Right cardiac atrium (tissue), 5 donors: ENCODE results near the gene MTIF3. TPM values are rescaled to one million over a fixed set of nuclear protein-coding genes. Genes with fewer than 3 reads are reported as not detected.
A peak's percentile ranks its signal among the peaks of the same experiment; 100 is the strongest.
"Not testable (repeated sequence)": the region's sequence is repeated elsewhere in the genome, so short reads cannot be mapped to it uniquely, and the experiment has no call there.

Source experiments
- ATAC-seq, 2 donors: fragments of 200-7000 bp; cut with Tn5 transposase; one replicate each; pipeline versions ENCODE4 v1.8.0 to v1.9.1; 2020; ENCODE audit warnings: moderate library complexity in 2 of 2, mild to moderate bottlenecking in 1 of 2
- DNase-seq, 3 donors: peaks; one replicate each; pipeline ENCODE4 v3.0.0-alpha.2; 2020
- H3K27ac ChIP-seq: one replicate; pipeline ENCODE4 v1.5.1; 2013; ENCODE audit warnings: mild to moderate bottlenecking, low read length, control low read depth, moderate library complexity
- H3K27me3 ChIP-seq: one replicate; pipeline ENCODE4 v1.6.1; 2013; ENCODE audit not compliant: control insufficient read depth, insufficient read depth
- H3K4me1 ChIP-seq: one replicate; pipeline ENCODE4 v1.6.1; 2013; ENCODE audit warnings: low read length; ENCODE audit not compliant: control insufficient read depth, insufficient read depth
- H3K4me3 ChIP-seq: one replicate; pipeline ENCODE4 v1.5.1; 2013; ENCODE audit warnings: low read length, control low read depth
- H3K9me3 ChIP-seq: one replicate; pipeline ENCODE4 v1.6.1; 2013; ENCODE audit warnings: low read length; ENCODE audit not compliant: control insufficient read depth
- WGBS: extraction: QIAGEN DNeasy Blood & Tissue Kit; methylation state at CpG from one replicate; pipeline ENCODE4 v1.1.7; 2013; 5-methylcytosine and 5-hydroxymethylcytosine counted together
- intact Hi-C, 4 donors: fragments of 100-400 bp; cut with DNase I; formaldehyde crosslinking; loops; one replicate each; pipeline versions ENCODE4 v1.11.0 to v1.14.0; 2022 to 2023
- polyA plus RNA-seq: library from polyadenylated mRNA; stranded (reverse); fragments of 200-250 nt; gene quantifications from one replicate; pipeline ENCODE4 v1.2.3, GENCODE V29; 2013
- total RNA-seq, 4 donors: library from RNA; stranded (reverse); fragmentation: NEBNext Ultra II Directional; extraction: Animal tissue kit (Norgen Biotek cat#: 25700); gene quantifications; one replicate each; pipeline ENCODE4 v1.2.1, GENCODE V29; 2021
- donor health status: healthy with polysubstance abuse.
- donor health status: DM: no; HTN: yes; CAD: no.
- donor health status: DM: no; HTN: no; CAD: no.
- donor health status: DM: no; HTN: yes; CAD: no; lungs with severe emphysema.
- donor health status: DM: yes; HTN: yes; CAD: no.

MTIF3 gene
- total and polyA plus RNA-seq, 5 donors: 102 to 283 (median 138) TPM

DNA sequence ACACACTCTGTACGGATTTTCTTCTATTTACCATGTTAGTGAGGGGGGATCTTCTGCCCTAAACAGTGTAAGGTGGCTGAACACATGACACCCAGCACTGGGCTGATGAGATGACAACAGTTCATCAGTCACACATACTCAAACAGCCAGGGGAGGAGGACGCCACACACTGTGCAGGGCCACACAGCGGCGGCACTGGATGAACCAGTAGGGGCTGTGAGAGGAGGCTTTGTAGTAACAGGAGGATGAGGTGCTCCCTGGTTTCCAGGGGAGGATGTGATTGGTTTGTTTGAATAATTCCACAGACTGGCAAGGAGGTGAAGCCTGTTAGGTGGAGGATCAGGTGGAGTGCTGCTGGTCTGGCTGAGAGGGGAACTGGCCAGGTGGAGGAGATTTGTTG, 42.3 kb downstream of the MTIF3 start:
- H3K4me3 ChIP-seq: no peak overlapping the region
- no peak for DNase-seq
- H3K9me3 ChIP-seq: no peaks in the 10 kb centered on the region
- intact Hi-C loops: no loop called here
- WGBS: 50% methylated on average over 4 of the region's 4 CpGs
- no peaks in the 10 kb centered on the region for H3K27me3 ChIP-seq
- ATAC-seq: peak; percentile 67
- H3K27ac ChIP-seq: no peak overlapping the region
- no peaks in the 10 kb centered on the region for H3K4me1 ChIP-seq

DNA sequence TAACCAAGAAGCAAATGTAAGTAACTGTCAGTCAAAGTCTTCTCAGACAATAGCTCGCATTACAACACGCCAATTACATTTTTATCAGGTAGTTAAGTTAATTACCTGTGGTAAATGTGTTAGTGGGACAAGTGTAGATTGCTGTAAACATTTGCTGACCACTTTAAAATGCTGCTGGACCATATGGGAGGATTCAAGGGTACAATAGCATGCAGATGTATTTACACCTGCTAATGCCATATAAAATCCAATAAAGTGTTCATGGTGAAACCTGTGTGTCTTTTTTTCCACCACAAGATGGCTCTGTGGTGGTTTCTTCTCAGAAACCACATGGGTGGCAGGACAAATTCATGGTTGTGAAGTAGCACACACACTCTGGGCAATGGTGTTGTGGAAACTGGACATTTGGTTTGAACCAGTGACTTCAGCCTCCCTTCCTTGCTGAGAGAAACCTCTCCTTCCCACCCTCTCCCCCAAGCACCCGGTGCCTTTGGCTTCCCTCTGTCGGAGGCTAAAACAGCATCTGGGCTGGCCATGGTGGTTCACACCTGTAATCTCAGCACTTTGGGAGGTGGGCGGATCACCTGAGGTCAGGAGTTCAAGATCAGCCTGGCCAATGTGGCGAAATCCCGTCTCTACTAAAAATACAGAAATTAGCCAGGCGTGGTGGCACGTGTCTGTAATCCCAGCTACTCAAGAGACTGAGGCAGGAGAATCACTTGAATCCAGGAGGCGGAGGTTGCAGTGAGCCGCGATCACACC, 44.0 kb downstream of the MTIF3 start:
- intact Hi-C loops: no loop called here
- H3K9me3 ChIP-seq: no peaks in the 10 kb centered on the region
- WGBS: 84% methylated on average over 12 of the region's 12 CpGs
- no peaks in the 10 kb centered on the region for H3K27me3 ChIP-seq
- no peak overlapping the region for H3K4me3 ChIP-seq
- ATAC-seq (peak in 1 of 2 donors; percentile 38), DNase-seq (no peak)
- H3K4me1 ChIP-seq: no peaks in the 10 kb centered on the region
- no peak overlapping the region for H3K27ac ChIP-seq

DNA sequence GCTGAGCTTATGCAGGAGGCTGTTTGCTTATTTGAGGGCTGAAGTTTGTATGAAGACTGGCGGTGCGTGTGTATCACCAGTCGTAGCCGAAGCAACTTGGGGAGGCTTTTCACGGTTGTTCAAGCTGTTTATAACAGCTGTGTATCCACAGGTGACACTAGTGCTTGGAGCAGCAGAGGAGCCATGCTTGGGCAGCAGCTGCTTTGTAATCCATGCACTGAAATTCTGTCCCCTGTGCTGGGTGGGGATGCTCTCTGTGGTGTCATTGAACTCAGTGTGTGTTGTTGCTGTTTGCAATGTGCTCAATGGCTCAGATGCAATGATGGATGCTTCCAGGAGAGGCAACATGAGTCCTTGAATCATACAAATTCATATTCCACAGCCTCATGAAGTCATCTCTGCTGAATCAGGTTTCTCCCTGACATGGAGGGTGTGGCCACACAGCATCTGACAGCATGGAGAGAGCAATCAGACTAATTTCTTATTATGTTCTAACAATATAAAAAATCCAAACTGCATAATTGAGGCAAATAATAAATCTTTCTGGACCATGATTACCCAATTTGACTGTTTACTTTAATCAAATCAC, 44.7 kb downstream of the MTIF3 start:
- ATAC-seq (no peak), DNase-seq (no peak)
- no peak overlapping the region for H3K4me3 ChIP-seq
- no peaks in the 10 kb centered on the region for H3K27me3 ChIP-seq
- no peaks in the 10 kb centered on the region for H3K4me1 ChIP-seq
- H3K27ac ChIP-seq: no peak overlapping the region
- 93% methylated on average over 5 of the region's 5 CpGs for WGBS
- no peaks in the 10 kb centered on the region for H3K9me3 ChIP-seq
- intact Hi-C loops: no loop called here

DNA sequence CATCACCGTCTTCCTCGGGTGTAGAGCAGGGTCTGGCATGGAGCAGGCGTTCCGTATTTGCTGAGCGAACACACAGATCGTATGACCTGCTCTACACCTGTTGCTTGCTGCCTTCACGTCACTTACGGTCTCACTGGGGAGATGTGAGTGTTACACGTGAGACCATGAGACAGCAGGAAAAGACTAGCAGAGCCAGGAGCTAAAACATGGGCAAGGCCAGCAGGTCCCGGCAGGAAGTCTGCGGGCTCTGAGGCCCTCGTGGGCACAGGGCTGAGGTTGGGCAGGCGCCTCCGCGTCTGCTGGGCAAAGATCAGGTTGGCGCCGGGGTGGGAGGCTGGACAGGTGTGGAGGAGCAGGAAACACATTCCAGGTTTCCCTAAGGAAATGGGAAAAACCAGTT, 45.7 kb downstream of the MTIF3 start:
- H3K4me3 ChIP-seq: no peak overlapping the region
- H3K27ac ChIP-seq: no peak overlapping the region
- 86% methylated on average over 17 of the region's 17 CpGs for WGBS
- ATAC-seq: no peak
- H3K4me1 ChIP-seq: no peaks in the 10 kb centered on the region
- no peaks in the 10 kb centered on the region for H3K27me3 ChIP-seq
- H3K9me3 ChIP-seq: no peaks in the 10 kb centered on the region
- intact Hi-C loops: no loop called here
- no peak for DNase-seq

DNA sequence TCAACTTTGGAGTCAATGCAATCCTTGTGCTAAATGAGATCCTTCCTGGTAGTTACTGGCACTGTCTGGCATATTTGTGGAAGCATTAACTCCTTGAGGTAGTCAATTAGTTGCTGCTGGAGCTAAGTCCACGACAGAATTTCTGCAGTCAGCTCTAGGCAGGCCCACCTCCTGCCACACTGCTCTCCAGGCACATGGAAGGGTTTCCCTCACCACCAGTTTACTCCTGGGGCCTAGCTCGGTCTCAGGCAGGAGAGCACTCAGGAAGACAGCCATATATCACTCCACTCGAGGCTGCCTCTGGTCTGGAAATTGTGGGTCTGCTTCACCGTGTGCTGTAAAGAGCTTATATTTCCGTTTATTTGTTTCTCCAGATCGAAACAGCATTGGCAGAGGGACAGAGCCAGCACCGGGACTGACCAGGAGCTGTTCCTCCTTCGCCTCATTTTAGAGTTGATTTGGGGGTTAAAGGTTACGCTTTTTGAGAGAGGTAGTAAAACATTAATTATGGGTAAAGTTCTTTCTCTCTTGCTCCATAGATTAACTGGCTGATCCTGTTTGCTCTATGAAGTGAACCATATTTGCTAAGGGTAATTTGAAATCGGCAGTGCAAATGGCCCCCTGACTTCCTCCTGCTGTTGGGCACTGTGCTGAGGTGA, 46.5 kb downstream of the MTIF3 start:
- intact Hi-C loops: no loop called here
- peak overlapping the region; percentile 30 for H3K27ac ChIP-seq
- no peak for DNase-seq
- whole genome bisulfite sequencing: 59% methylated on average over 10 of the region's 10 CpGs
- H3K27me3 ChIP-seq: no peaks in the 10 kb centered on the region
- peak in 1 of 2 donors; percentile 9 for ATAC-seq
- no peaks in the 10 kb centered on the region for H3K9me3 ChIP-seq
- no peaks in the 10 kb centered on the region for H3K4me1 ChIP-seq
- H3K4me3 ChIP-seq: no peak overlapping the region

DNA sequence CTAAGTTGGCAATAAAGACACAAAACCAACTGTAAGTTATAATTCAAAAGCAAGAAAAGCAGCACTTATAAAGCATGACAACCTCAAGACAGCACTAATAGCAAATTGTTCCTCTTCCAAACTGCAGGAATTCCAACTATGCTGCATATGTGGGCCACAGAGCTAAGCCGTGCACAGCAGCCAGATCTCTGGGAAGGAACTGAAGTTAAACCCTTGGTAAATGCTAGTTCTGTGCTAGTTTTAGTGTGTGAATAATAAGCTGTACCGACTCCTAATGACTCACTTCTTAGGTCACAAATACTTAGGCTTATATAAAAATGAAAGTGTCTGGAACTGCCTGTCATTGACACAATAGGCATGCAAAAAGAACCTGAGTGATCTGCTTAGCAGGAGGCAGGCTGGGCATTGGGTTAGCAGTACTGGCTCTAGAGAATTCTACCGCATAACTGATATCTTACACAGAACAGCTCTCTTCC, 47.1 kb downstream of the MTIF3 start:
- no peaks in the 10 kb centered on the region for H3K4me1 ChIP-seq
- intact Hi-C loops: no loop called here
- H3K4me3 ChIP-seq: no peak overlapping the region
- H3K27me3 ChIP-seq: no peaks in the 10 kb centered on the region
- DNase-seq (no peak), ATAC-seq (peak; percentile 56 to 60)
- 21% methylated on average over 3 of the region's 3 CpGs for WGBS
- H3K27ac ChIP-seq: no peak overlapping the region
- no peaks in the 10 kb centered on the region for H3K9me3 ChIP-seq

DNA sequence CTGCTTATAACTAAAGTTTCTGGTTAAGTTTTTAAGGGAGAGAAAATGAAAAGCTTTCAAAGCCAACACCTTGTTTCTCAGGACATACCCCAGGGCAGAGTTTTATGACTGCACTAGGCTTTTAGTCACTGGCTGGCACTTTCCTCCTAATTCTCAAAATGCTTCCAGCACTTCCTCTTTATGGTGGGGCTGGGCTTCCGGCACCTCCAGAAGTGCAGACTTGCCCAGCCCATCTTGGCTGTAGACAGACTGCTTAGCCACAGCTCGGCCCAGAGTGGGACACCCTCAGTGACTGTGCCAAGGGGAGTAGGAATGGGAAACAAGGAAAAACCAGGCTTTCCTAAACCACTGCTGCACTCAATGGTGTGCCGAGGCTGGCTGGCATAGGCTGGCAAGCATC, 49.2 kb downstream of the MTIF3 start:
- ATAC-seq (peak; percentile 58 to 70), DNase-seq (peak; percentile 33 to 69 (median 58))
- H3K4me1 ChIP-seq: no peaks in the 10 kb centered on the region
- 45% methylated on average over 3 of the region's 3 CpGs for WGBS
- no peaks in the 10 kb centered on the region for H3K9me3 ChIP-seq
- H3K27me3 ChIP-seq: no peaks in the 10 kb centered on the region
- no peak overlapping the region for H3K27ac ChIP-seq
- intact Hi-C loops: no loop called here
- H3K4me3 ChIP-seq: no peak overlapping the region

DNA sequence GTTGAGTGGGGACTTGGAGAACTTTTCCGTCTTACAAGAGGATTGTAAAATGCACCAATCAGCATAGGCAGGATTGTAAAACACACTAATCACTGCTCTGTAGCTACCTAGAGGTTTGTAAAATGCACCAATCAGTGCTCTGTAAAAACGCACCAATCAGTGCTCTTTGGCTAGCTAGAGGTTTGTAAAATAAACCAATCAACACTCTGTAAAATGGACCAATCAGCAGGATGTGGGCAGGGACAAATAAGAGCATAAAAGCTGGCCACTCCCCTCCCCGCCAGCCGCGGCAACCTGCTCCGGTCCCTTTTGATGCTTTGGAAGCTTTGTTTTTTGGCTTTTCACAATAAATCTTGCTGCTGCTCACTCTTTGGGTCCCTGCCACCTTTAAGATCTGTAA, 50.0 kb downstream of the MTIF3 start:
- intact Hi-C loops, H3K27ac ChIP-seq, DNase-seq, H3K9me3 ChIP-seq, ATAC-seq, H3K4me3 ChIP-seq, H3K27me3 ChIP-seq, H3K4me1 ChIP-seq: not testable (repeated sequence)
- 78% methylated on average over 6 of the region's 6 CpGs for WGBS

DNA sequence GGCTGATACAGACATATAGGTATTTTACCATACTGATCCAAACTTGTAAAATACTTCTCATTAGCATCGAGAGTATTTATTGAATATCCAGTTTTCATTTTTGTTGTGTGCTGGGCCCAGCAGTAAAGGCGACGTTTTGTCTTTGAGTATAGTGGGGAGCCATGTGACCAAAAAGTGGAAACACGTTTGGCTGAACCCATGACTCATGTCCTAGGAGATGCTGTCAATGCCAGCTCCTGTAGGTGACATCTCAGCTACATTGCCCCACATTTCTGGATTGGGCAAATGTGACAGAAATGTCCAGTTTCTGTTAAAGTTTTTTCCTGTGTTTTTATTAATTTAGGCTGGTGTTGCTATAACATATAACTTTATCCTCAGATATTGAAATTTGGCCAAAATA, 52.0 kb downstream of the MTIF3 start:
- DNase-seq (no peak), ATAC-seq (no peak)
- H3K4me3 ChIP-seq: no peak overlapping the region
- WGBS: 61% methylated on average over 4 of the region's 4 CpGs
- no peak overlapping the region for H3K27ac ChIP-seq
- H3K4me1 ChIP-seq: no peaks in the 10 kb centered on the region
- H3K9me3 ChIP-seq: no peaks in the 10 kb centered on the region
- no peaks in the 10 kb centered on the region for H3K27me3 ChIP-seq
- intact Hi-C loops: no loop called here

DNA sequence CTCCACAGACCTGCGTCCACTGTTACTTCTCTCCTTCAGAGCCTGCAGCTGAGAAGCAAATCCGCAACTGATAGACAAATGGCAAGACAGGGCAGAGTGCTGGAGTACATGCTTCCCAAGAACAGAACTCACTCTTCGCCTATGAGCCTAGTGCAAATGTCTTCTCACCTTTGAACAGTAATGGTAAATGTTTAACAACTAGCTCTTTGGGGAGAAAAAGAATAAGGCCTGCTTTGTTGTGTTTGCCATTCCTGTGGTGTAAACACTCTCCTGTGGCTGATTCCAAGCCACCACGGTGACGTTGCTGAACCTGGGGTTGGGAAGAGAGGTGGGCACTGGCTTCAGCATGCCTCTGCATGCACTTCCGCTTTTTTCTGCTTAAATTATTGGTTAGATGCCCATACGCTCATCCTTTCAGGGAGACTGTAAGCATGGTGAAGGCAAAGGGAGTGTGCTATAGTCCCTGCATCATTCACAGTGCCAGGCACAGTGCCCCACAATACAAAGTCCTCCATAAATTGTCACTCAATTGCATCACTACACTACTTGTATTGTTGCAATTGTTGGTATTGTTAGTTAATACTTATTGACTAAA, 54.0 kb downstream of the MTIF3 start:
- no peak overlapping the region for H3K4me3 ChIP-seq
- no peaks in the 10 kb centered on the region for H3K9me3 ChIP-seq
- DNase-seq (no peak), ATAC-seq (no peak)
- no peak overlapping the region for H3K27ac ChIP-seq
- H3K4me1 ChIP-seq: no peaks in the 10 kb centered on the region
- 86% methylated on average over 7 of the region's 7 CpGs for WGBS
- intact Hi-C loops: no loop called here
- no peaks in the 10 kb centered on the region for H3K27me3 ChIP-seq

DNA sequence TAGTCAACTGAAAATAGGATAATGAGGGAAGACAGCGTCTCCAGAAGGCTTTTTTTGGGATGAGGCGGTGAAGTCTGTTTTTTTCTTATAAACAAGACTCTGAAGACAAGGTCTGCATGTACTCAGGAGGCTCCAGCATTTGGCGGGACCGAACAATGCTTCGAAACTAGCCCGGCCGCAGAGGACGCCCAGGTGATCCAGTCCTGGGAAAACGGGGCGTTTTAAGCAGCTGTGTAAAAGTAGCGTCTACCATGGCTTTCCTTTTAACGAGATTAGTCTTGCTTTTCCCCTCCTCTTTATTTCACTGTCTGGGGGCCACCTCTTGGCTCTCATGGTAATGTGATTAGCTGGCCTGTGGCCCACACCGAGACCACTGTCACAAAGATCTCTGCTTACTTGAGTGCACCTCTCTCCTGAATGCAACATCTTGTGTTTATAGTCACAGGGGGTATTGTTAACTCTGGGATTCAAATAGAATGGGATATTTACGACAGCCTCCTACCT, 55.3 kb downstream of the MTIF3 start:
- DNase-seq: no peak

More for the DNA sequence above, 55.3 kb downstream of the MTIF3 start:
- Histone ChIP-seq H3K9me3 (no peaks in the 10 kb centered on the region), H3K27ac (no peak overlapping the region), H3K4me1 (no peaks in the 10 kb centered on the region), H3K4me3 (no peak overlapping the region), H3K27me3 (no peaks in the 10 kb centered on the region)
- 81% methylated on average over 14 of the region's 14 CpGs for WGBS
- intact Hi-C loops: no loop called here
- ATAC-seq: no peak
